Epithelial cell of proximal tubule (primary cell): ENCODE results near the gene VPS41. TPM values are rescaled to one million over a fixed set of nuclear protein-coding genes. Genes with fewer than 3 reads are reported as not detected.
A peak's percentile ranks its signal among the peaks of the same experiment; 100 is the strongest.
"Not testable (repeated sequence)": the region's sequence is repeated elsewhere in the genome, so short reads cannot be mapped to it uniquely, and the experiment has no call there.

ENCODE experiments used
- DNase-seq: peaks from one replicate; pipeline ENCODE4 v3.0.0-alpha.2; 2011; ENCODE audit warnings: low read depth
- H3K4me3 ChIP-seq: 2 replicates; pipeline ENCODE4 v1.5.1; 2011; ENCODE audit warnings: low read depth, mild to moderate bottlenecking, low read length
- total RNA-seq: library from RNA; depleted of rRNA; stranded (reverse); fragments of >200 nt; gene quantifications from 2 replicates; pipeline ENCODE4 v1.2.3, GENCODE V29; 2015
- TF ChIP-seq, protein P1 (sequence below): conservative IDR thresholded peaks from 2 replicates; pipeline ENCODE4 v1.5.1; 2012; ENCODE audit warnings: low read depth, mild to moderate bottlenecking, low read length

VPS41 gene
- total RNA-seq, result 22.1 and 22.7 TPM in 2 replicates

DNA sequence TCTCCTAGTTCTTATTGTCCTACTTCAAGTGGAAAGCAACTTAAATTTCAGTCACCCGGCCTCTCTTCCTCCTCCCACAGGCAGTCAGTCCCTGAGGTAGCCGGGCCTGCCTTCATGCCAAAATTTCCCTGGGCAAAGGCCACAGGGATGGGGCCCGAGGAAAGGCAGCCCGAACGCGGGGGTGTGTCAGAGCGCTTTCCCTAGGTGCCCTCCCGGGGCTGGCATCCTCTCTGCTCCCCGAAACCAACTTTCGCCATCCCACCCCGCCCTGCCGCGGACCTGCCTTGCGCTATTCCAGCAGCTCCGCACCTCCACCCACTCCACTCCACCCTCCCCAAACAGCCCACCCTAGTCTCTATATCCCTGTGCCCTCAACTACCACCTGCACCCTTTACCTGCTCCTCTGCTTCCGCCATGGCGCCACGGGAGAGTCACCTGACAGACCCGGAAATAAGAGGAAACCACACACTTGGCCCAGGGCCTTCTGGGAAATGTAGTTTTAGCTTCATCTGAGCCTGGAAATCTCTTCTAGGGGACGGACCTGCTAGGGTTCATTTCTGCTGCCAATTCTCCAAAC, at the start of gene VPS41:
Gene VPS41, minus strand, starts transcription at position 433 of the 577 bp plus-strand sequence. Its CDS starts 17 bp downstream, at position 416.
- H3K4me3 ChIP-seq, result peak within 1 kb of the TSS; percentile 88
- DNase-seq, result peak; percentile 22
- TF ChIP-seq, protein P1, sequence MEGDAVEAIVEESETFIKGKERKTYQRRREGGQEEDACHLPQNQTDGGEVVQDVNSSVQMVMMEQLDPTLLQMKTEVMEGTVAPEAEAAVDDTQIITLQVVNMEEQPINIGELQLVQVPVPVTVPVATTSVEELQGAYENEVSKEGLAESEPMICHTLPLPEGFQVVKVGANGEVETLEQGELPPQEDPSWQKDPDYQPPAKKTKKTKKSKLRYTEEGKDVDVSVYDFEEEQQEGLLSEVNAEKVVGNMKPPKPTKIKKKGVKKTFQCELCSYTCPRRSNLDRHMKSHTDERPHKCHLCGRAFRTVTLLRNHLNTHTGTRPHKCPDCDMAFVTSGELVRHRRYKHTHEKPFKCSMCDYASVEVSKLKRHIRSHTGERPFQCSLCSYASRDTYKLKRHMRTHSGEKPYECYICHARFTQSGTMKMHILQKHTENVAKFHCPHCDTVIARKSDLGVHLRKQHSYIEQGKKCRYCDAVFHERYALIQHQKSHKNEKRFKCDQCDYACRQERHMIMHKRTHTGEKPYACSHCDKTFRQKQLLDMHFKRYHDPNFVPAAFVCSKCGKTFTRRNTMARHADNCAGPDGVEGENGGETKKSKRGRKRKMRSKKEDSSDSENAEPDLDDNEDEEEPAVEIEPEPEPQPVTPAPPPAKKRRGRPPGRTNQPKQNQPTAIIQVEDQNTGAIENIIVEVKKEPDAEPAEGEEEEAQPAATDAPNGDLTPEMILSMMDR, result no peak

DNA sequence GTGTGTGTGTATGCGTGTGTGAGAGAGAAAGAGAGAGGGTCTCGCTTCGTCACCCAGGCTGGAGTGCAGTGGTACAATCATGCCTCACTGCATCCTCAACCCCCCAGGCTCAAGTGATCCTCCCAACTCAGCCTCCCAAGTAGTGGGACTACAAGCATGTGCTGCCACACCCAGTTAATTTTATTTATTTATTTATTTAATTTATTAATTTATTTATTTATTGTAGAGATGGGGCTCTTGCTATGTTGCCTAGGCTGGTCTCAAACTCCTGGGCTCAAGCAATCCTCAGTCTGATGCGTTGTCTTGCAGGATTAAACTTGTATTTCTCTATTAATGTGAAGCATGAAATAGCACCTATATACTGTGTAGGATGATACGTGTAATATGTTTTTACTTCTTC, 46.9 kb upstream of the VPS41 start:
- no peak for DNase-seq
- no peak overlapping the region for H3K4me3 ChIP-seq
- TF ChIP-seq, protein P1, result no peak

GRCh38 chr7:38953971-38954370, 45.0 kb upstream of the VPS41 start:
- no peak overlapping the region for H3K4me3 ChIP-seq
- no peak for DNase-seq
- TF ChIP-seq, protein P1, result no peak

GRCh38 chr7:38953227-38953626, 44.2 kb upstream of the VPS41 start:
- no peak for DNase-seq
- TF ChIP-seq, protein P1, result no peak
- no peak overlapping the region for H3K4me3 ChIP-seq

DNA sequence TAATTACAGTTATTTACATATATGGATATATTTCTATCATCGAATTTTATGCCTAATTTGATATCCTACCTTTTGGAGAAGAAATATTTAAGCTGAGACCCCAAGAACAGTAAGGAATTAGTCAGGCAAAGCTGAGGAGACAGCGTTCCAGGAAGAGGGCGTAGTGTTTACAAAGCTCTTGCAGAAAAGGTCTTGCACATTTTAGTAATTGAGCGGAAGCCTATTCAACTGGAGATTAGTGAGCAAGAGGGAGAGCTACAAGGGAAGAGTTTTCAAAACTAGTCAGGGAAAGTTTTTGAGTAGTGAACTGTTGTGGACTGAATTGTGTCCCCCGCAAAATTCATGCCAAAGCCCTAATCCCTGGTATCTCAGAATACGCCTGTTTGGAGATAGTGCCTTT, 42.2 kb upstream of the VPS41 start:
- TF ChIP-seq, protein P1, result no peak
- H3K4me3 ChIP-seq, result no peak overlapping the region
- DNase-seq, result no peak

DNA sequence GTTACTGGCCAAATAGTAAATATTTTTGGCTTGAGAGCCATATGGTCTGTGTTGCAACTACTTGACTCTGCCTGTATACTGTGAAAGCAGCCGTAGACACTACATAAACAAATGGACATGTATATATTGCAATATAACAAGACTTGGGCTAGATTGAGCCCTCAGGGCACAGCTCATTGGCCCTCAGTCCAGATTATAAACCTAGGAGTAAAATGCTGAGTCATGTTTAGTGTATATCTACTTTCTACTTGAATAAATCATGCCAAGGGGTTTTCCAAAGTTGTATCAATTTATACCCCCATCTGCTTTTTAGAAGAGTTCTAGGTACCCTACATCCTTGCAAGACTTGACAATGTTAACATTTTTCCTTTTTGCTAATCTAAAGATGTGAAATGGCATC, 41.3 kb upstream of the VPS41 start:
- H3K4me3 ChIP-seq, result no peak overlapping the region
- no peak for DNase-seq
- TF ChIP-seq, protein P1, result no peak

GRCh38 chr7:38947541-38947940, 38.5 kb upstream of the VPS41 start:
- not testable (repeated sequence) for H3K4me3 ChIP-seq, DNase-seq
